CD4-positive, alpha-beta T cell (primary cell): ENCODE data around the gene RAPGEF6. TPM values are rescaled to one million over a fixed set of nuclear protein-coding genes. Genes with fewer than 3 reads are reported as not detected.
A peak's percentile ranks its signal among the peaks of the same experiment; 100 is the strongest.

Experiments
- ATAC-seq: fragments of 200-7000 bp; cut with Tn5 transposase; one replicate; pipeline ENCODE4 v1.10.0; 2022; ENCODE audit warnings: mild to moderate bottlenecking; ENCODE audit not compliant: poor library complexity
- CTCF ChIA-PET: fragments of 350-600 bp; sonication (Branson Sonifier 250); formaldehyde crosslinking; loops from one replicate; lab custom pipeline; 2021; ENCODE audit warnings: antibody characterized with exemption, inconsistent platforms; lab: Charles Lee
- POLR2A ChIA-PET: fragments of 350-600 bp; sonication (Branson Sonifier 250); formaldehyde crosslinking; loops from one replicate; lab custom pipeline; 2021; ENCODE audit warnings: antibody characterized with exemption, inconsistent platforms; lab: Charles Lee
- DNase-seq, 14 experiments: peaks; one replicate each; pipeline ENCODE4 v3.0.0-alpha.2; 2013 to 2020; ENCODE audit warnings: mixed read lengths in 2 of 14
- H3K27ac ChIP-seq, 2 donors: one replicate each; pipeline versions ENCODE4 v1.5.1 to v1.7.0; 2013; ENCODE audit warnings: low read length in 2 of 2, low read depth in 1 of 2, mild to moderate bottlenecking in 1 of 2
- H3K27me3 ChIP-seq, 2 experiments: 1 replicate in 1 of 2; 2 replicates in 1 of 2; pipeline versions ENCODE4 v1.6.1 to v1.7.0; 2013; ENCODE audit warnings: low read length in 2 of 2, control low read depth in 1 of 2, mild to moderate bottlenecking in 1 of 2, moderate library complexity in 1 of 2; ENCODE audit not compliant: insufficient read depth in 2 of 2, control insufficient read depth in 1 of 2
- H3K36me3 ChIP-seq: one replicate; pipeline ENCODE4 v1.6.1; 2013; ENCODE audit warnings: low read length, control low read depth; ENCODE audit not compliant: insufficient read depth
- H3K4me1 ChIP-seq: one replicate; pipeline ENCODE4 v1.6.1; 2013; ENCODE audit warnings: low read length, control low read depth; ENCODE audit not compliant: insufficient read depth
- H3K4me3 ChIP-seq: one replicate; pipeline ENCODE4 v1.5.1; 2013; ENCODE audit warnings: mild to moderate bottlenecking, low read length, moderate library complexity
- H3K9me3 ChIP-seq, 2 experiments: 1 replicate in 1 of 2; 2 replicates in 1 of 2; pipeline versions ENCODE4 v1.6.1 to v1.7.0; 2013; ENCODE audit warnings: low read length in 2 of 2, mild to moderate bottlenecking in 2 of 2, control low read depth in 1 of 2, moderate library complexity in 1 of 2; ENCODE audit not compliant: control insufficient read depth in 1 of 2, insufficient read depth in 1 of 2
- H3K27ac Mint-ChIP-seq: one replicate; pipeline ENCODE4 v1.8.0; 2020; ENCODE audit warnings: mixed read lengths
- H3K27me3 Mint-ChIP-seq: one replicate; pipeline ENCODE4 v1.8.0; 2021; ENCODE audit warnings: mixed read lengths
- H3K36me3 Mint-ChIP-seq: one replicate; pipeline ENCODE4 v1.8.0; 2021; ENCODE audit warnings: low read depth, mixed read lengths
- H3K4me1 Mint-ChIP-seq: one replicate; pipeline ENCODE4 v1.8.0; 2021; ENCODE audit warnings: low read depth, mixed read lengths
- H3K4me3 Mint-ChIP-seq: one replicate; pipeline ENCODE4 v1.8.0; 2020; ENCODE audit warnings: mild to moderate bottlenecking, mixed read lengths
- H3K9me3 Mint-ChIP-seq: one replicate; pipeline ENCODE4 v1.8.0; 2020; ENCODE audit warnings: mixed read lengths
- intact Hi-C, 2 experiments: fragments of 100-400 bp; cut with DNase I in 1 of 2; cut with micrococcal nuclease in 1 of 2; formaldehyde crosslinking; loops; one replicate each; pipeline versions ENCODE4 v1.15.1 to v1.9.0; 2023 to 2025; cut with DNase I, micrococcal nuclease
- total RNA-seq, 174 experiments: library from RNA in 2 of 174; stranded (reverse) in 2 of 174; gene quantifications; one replicate each; pipeline ENCODE4 v1.2.3 and lab custom pipeline; 2021 to 2026
- TF ChIP-seq, protein P1 (sequence below): fragments of 200-600 bp; IDR thresholded peaks from one replicate; pipeline ENCODE4 v1.8.0; 2022; ENCODE audit warnings: antibody characterized with exemption, mild to moderate bottlenecking

The RAPGEF6 gene
- total RNA-seq, 2 experiments from 2014 or later: 83.3 to 91.4 TPM

DNA sequence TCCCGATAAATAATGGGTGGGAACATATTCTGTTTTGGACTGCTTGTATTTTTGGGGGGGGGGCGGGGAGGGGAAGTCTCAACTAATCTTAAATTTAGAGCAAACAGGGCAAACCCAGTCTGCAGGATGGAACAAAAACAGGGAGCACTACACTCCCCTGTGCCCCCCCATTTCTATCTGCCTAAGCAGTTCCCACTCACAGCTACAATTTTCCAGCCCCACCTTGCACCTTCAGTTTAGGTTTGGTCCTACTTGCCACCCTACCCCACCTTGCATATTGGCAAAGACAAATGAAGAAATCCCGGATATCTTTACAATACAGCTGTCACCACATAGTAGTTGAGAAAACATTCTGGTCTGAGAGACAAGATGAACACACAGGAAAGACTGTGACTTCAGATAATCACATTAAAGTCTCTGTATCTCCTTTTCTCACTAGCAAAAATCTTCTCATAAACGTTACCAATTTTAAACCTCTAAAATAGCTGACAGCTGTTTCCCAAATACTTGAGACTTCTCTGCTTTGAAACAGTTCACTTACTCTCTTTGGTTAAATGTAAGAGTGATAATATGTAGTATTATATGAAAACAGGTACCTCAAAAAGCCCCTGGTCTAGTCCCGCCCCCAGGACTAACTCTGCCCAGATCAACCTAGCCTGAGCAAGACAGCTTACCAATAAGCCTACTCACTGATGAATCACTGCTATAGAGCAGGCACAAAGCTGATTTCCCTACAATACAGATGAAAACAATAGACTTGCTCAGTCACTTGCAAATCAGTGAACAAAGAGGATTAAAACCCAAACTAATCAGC, 5.2 kb upstream of the RAPGEF6 start:
- CTCF ChIA-PET: interaction anchor here (1.2 to 2.0 kb wide), 3 partner anchors 9 to 50 kb away, joined by 4 to 5 read pairs (median 4); no protein-coding TSS in a partner anchor
- H3K9me3 ChIP-seq: no peaks in the 10 kb centered on the region
- no peak overlapping the region for H3K4me3 ChIP-seq
- peak overlapping the region; percentile 38 to 65 for H3K27ac ChIP-seq
- H3K4me1 Mint-ChIP-seq: peaks cover 54% of the 10 kb centered on the region
- TF ChIP-seq, protein P1, sequence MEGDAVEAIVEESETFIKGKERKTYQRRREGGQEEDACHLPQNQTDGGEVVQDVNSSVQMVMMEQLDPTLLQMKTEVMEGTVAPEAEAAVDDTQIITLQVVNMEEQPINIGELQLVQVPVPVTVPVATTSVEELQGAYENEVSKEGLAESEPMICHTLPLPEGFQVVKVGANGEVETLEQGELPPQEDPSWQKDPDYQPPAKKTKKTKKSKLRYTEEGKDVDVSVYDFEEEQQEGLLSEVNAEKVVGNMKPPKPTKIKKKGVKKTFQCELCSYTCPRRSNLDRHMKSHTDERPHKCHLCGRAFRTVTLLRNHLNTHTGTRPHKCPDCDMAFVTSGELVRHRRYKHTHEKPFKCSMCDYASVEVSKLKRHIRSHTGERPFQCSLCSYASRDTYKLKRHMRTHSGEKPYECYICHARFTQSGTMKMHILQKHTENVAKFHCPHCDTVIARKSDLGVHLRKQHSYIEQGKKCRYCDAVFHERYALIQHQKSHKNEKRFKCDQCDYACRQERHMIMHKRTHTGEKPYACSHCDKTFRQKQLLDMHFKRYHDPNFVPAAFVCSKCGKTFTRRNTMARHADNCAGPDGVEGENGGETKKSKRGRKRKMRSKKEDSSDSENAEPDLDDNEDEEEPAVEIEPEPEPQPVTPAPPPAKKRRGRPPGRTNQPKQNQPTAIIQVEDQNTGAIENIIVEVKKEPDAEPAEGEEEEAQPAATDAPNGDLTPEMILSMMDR: no peak
- intact Hi-C loops: no loop called here
- DNase-seq (peak in 12 of 14 experiments; percentile 14 to 66 (median 44)), ATAC-seq (peak; percentile 76)
- H3K27me3 Mint-ChIP-seq: no peaks in the 10 kb centered on the region
- no peaks in the 10 kb centered on the region for H3K9me3 Mint-ChIP-seq
- H3K27ac Mint-ChIP-seq: peak overlapping the region; percentile 93
- peaks cover 10% of the 10 kb centered on the region for H3K36me3 ChIP-seq
- peaks cover 27% of the 10 kb centered on the region for H3K36me3 Mint-ChIP-seq
- H3K27me3 ChIP-seq: no peaks in the 10 kb centered on the region
- H3K4me1 ChIP-seq: peaks cover 8% of the 10 kb centered on the region
- H3K4me3 Mint-ChIP-seq: peak overlapping the region; percentile 65
- POLR2A ChIA-PET: interaction anchor here (1.0 to 1.5 kb wide), 6 partner anchors 8 to 156 kb away, joined by 3 to 7 read pairs (median 3); partner anchors contain the start of gene FNIP1

DNA sequence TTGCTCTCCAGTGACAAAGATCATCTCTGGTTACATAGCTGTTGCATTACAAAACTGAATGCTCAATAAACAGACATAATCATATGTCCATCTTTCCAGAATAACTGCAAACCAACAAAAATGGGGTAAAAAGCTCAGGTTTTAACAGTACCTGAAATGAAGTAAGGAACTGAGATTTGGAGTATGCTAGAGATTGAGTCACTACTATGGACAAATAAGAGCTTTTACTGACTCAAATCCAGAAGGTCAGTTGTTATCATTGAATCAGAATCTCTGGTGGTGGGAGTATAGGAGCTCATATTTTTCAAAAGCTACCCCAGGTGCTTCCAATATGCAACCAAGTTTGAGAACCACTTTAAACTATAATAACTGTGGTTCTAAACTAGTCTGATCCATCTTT, 4.1 kb upstream of the RAPGEF6 start:
- ATAC-seq (no peak), DNase-seq (no peak)
- Histone ChIP-seq H3K4me1 (peaks cover 8% of the 10 kb centered on the region), H3K4me3 (no peak overlapping the region), H3K36me3 (peaks cover 3% of the 10 kb centered on the region), H3K27me3 (no peaks in the 10 kb centered on the region), H3K9me3 (no peaks in the 10 kb centered on the region), H3K27ac (no peak overlapping the region)
- intact Hi-C loops: loop anchor here (5.0 kb wide), 3 partner anchors 43 to 472 kb away; partner anchors contain the start of gene HINT1 (in 1 of the 2)
- Mint-ChIP-seq H3K27ac (peak overlapping the region; percentile 93), H3K4me1 (peaks cover 63% of the 10 kb centered on the region), H3K9me3 (no peaks in the 10 kb centered on the region), H3K36me3 (peaks cover 27% of the 10 kb centered on the region), H3K4me3 (no peak overlapping the region), H3K27me3 (no peaks in the 10 kb centered on the region)
- TF ChIP-seq, protein P1: no peak
- ChIA-PET POLR2A (interaction anchor here (0.9 to 1.1 kb wide), 3 partner anchors 11 to 362 kb away, joined by 3 read pairs; no protein-coding TSS in a partner anchor), CTCF (interaction anchor here (1.9 to 2.0 kb wide), 2 partner anchors 11 to 12 kb away, joined by 4 to 5 read pairs; no protein-coding TSS in a partner anchor)

DNA sequence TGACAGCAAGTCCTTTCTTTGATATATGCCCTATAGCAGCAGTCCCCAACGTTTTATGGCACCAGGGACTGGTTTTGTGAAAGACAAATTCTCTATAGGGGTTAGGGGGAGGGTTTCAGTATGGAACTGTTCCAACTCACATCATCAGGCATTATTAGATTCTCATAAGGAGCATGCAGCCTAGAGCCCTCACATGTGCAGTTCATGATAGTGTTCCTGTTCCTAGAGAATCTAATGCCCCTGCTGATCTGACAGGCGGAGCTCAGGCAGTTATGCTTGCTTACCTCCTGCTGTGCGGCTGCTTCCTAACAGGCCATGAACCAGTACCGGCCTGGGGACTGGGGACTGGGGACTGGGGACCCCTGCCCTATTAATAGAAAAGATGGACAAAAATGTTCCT, 2.7 kb upstream of the RAPGEF6 start:
- peaks cover 69% of the 10 kb centered on the region for H3K4me1 Mint-ChIP-seq
- Histone ChIP-seq H3K27ac (no peak overlapping the region), H3K27me3 (no peaks in the 10 kb centered on the region), H3K9me3 (no peaks in the 10 kb centered on the region), H3K4me1 (peaks cover 17% of the 10 kb centered on the region), H3K4me3 (no peak overlapping the region), H3K36me3 (peaks cover 2% of the 10 kb centered on the region)
- TF ChIP-seq, protein P1: no peak
- H3K9me3 Mint-ChIP-seq: no peaks in the 10 kb centered on the region
- no peak for ATAC-seq
- H3K27ac Mint-ChIP-seq: peak overlapping the region; percentile 93
- peaks cover 25% of the 10 kb centered on the region for H3K36me3 Mint-ChIP-seq
- ChIA-PET POLR2A (no interaction called here), CTCF (interaction anchor here (1.2 kb wide), 1 partner anchor 861 kb away, joined by 6 read pairs; no protein-coding TSS in a partner anchor)
- DNase-seq: no peak
- H3K4me3 Mint-ChIP-seq: no peak overlapping the region
- intact Hi-C loops: loop anchor here (5.0 kb wide), 3 partner anchors 45 to 470 kb away; partner anchors contain the start of gene HINT1 (in 1 of the 2)
- H3K27me3 Mint-ChIP-seq: no peaks in the 10 kb centered on the region
